Stomach (tissue), 9 donors: ENCODE data around the gene DCDC2C. TPM values are rescaled to one million over a fixed set of nuclear protein-coding genes. Genes with fewer than 3 reads are reported as not detected.
A peak's percentile ranks its signal among the peaks of the same experiment; 100 is the strongest.

Experiments
- DNase-seq, 2 donors: peaks; one replicate each; pipeline versions ENCODE4 v3.0.0 to v3.0.0-alpha.2; 2013 to 2019
- H3K27ac ChIP-seq, 5 donors: fragments of 200-600 bp in 4 of 5; sonication (generic) in 4 of 5; one replicate each; pipeline ENCODE4 v1.5.1; 2013 to 2019; ENCODE audit warnings: mild to moderate bottlenecking in 1 of 5, moderate library complexity in 1 of 5
- H3K27me3 ChIP-seq, 3 donors: fragments of 200-600 bp; sonication (generic); one replicate each; pipeline ENCODE4 v1.5.1; 2017 to 2019; ENCODE audit warnings: mixed run types in 1 of 3
- H3K36me3 ChIP-seq, 4 donors: fragments of 200-600 bp; sonication (generic); 1 replicate in 3 of 4; 2 replicates in 1 of 4; pipeline ENCODE4 v1.5.1; 2016 to 2019
- H3K4me1 ChIP-seq, 4 donors: fragments of 200-600 bp; sonication (generic); one replicate each; pipeline ENCODE4 v1.5.1; 2016 to 2019
- H3K4me3 ChIP-seq, 4 donors: fragments of 200-600 bp; sonication (generic) in 3 of 4; one replicate each; pipeline ENCODE4 v1.5.1; 2016 to 2019; ENCODE audit warnings: mild to moderate bottlenecking in 1 of 4
- H3K9me3 ChIP-seq, 4 donors: fragments of 200-600 bp; sonication (generic); one replicate each; pipeline ENCODE4 v1.5.1; 2016 to 2019
- CTCF ChIP-seq, 7 experiments: fragments of 450-650 bp in 4 of 7; fragments of 200-600 bp in 3 of 7; sonication (generic) in 3 of 7; IDR thresholded peaks; one replicate each; pipeline ENCODE4 v1.5.1; 2016 to 2019; ENCODE audit warnings: antibody characterized with exemption in 7 of 7, control low read depth in 2 of 7, mild to moderate bottlenecking in 1 of 7
- EP300 ChIP-seq: sonication (generic); formaldehyde crosslinking; IDR thresholded peaks from one replicate; pipeline ENCODE4 v1.6.1; 2017; ENCODE audit warnings: antibody characterized with exemption
- POLR2A ChIP-seq, 4 donors: fragments of 450-650 bp; IDR thresholded peaks; one replicate each; pipeline ENCODE4 v1.6.1; 2016; ENCODE audit warnings: antibody characterized with exemption in 4 of 4, control low read depth in 2 of 4, mild to moderate bottlenecking in 1 of 4, moderate library complexity in 1 of 4
- POLR2AphosphoS5 ChIP-seq, 3 donors: sonication (generic); formaldehyde crosslinking; IDR thresholded peaks; one replicate each; pipeline ENCODE4 v1.6.1; 2016; ENCODE audit warnings: antibody characterized with exemption in 3 of 3
- WGBS, 5 donors: extraction: QIAGEN DNeasy Blood & Tissue Kit in 3 of 5; methylation state at CpG; one replicate each; pipeline versions ENCODE4 v1.1.5 to v1.1.7; 2013 to 2018; 5-methylcytosine and 5-hydroxymethylcytosine counted together
- intact Hi-C: fragments of 100-400 bp; cut with DNase I; formaldehyde crosslinking; loops from one replicate; pipeline ENCODE4 v1.15.1; 2023; ENCODE audit warnings: low total_unique reads
- polyA plus RNA-seq, 3 donors: library from polyadenylated mRNA; stranded (reverse); fragments of 200-250 nt; gene quantifications; one replicate each; pipeline ENCODE4 v1.2.3, GENCODE V29; 2013
- total RNA-seq, 5 donors: library from RNA; depleted of rRNA; stranded (reverse); fragments of >200 nt; gene quantifications; one replicate each; pipeline versions ENCODE4 v1.1.0 to v1.2.3, GENCODE V29; 2014 to 2016
- donor health status: healthy with polysubstance abuse.
- donor health status: Bipolar disorder and iron deficiency.
- donor health status: healthy.

Gene DCDC2C
- total and polyA plus RNA-seq, 8 donors: not detected

GRCh38 chr2:3849213-3849612 is 145.8 kb downstream of the DCDC2C start:
- H3K36me3 ChIP-seq: no peaks in the 10 kb centered on the region
- H3K4me3 ChIP-seq: no peak overlapping the region
- intact Hi-C loops: no loop called here
- DNase-seq: no peak
- 79 to 87% (median 85%) methylated on average over 7 of the region's 7 CpGs for WGBS, 5 donors
- no peaks in the 10 kb centered on the region for H3K4me1 ChIP-seq
- H3K27ac ChIP-seq: no peak overlapping the region
- peaks cover 4 to 19% (median 10%) of the 10 kb centered on the region in 4 donors for H3K9me3 ChIP-seq
- TF ChIP-seq EP300 (no peak), POLR2A (IDR thresholded peaks at IDR 0.05) (no peak), POLR2AphosphoS5 (IDR thresholded peaks at IDR 0.05) (no peak), CTCF (IDR thresholded peaks at IDR 0.05) (no peak)
- no peaks in the 10 kb centered on the region for H3K27me3 ChIP-seq

- H3K9me3 ChIP-seq: peaks cover 4 to 19% (median 12%) of the 10 kb centered on the region in 4 donors
- TF ChIP-seq EP300 (no peak), CTCF (IDR thresholded peaks at IDR 0.05) (no peak), POLR2A (IDR thresholded peaks at IDR 0.05) (no peak), POLR2AphosphoS5 (IDR thresholded peaks at IDR 0.05) (no peak)
- no peak overlapping the region for H3K4me3 ChIP-seq
- no peaks in the 10 kb centered on the region for H3K4me1 ChIP-seq
- DNase-seq: no peak
- 47 to 76% (median 51%) methylated on average over 4 of the region's 4 CpGs for WGBS, 5 donors
- intact Hi-C loops: no loop called here
- no peaks in the 10 kb centered on the region for H3K36me3 ChIP-seq
- no peak overlapping the region for H3K27ac ChIP-seq
- H3K27me3 ChIP-seq: no peaks in the 10 kb centered on the region
These were observed 154.2 kb downstream of the DCDC2C start for GRCh38 chr2:3857576-3857975.

DNA sequence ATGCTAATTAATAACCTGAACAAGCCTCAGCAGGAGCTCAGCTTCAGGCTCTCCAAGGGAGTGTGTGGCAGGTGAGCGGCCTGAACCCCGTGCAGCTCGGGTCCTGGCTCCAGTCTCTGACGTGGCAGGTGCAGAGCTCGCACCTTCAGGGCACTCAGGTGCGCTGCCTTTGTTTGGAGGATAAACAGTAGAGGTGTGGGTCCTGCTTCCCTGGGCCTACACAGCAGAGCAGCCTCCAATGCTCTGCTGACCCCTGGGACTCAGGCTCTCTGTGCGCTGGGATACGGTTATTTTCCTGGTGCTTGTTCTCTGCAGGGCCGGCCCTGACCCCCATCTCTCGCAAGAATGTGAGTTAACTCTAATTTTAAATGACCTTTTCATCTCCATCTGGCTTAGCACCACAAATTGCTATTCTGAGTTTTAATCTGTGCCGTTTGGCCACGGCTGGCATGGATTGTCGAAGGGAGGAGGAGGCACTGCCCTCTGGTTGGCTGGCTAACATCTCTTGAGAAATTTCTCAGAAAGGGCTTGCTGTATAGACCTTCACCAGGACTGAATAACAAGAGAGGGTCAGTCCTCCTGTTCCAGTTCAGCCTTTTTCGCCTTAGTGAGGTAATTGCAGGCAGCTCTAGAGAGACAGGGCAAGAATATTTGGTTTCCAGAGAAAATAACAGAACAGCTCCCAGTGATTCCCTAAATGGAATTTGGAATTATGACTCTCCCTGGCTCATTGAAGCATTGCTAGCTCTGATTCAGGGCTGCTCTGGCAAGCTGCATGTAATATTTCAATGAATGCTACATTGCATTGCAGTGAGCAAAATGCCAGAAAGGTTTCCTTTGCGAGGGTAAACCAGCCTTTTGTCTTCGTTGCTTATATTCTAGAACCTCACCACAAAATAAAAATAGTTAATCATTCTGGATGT is 161.8 kb downstream of the DCDC2C start:
- intact Hi-C loops: no loop called here
- 47 to 68% (median 62%) methylated on average over 16 of the region's 16 CpGs for WGBS, 5 donors
- H3K36me3 ChIP-seq: no peaks in the 10 kb centered on the region
- no peaks in the 10 kb centered on the region for H3K9me3 ChIP-seq
- H3K27me3 ChIP-seq: no peaks in the 10 kb centered on the region
- no peak for TF ChIP-seq POLR2A (IDR thresholded peaks at IDR 0.05)
- no peak for TF ChIP-seq CTCF (IDR thresholded peaks at IDR 0.05)
- no peak for TF ChIP-seq EP300
- no peak for TF ChIP-seq POLR2AphosphoS5 (IDR thresholded peaks at IDR 0.05)
- peaks cover 0 to 16% (median 7%) of the 10 kb centered on the region in 4 donors for H3K4me1 ChIP-seq
- DNase-seq: peak in 1 of 2 donors; percentile 30
- H3K27ac ChIP-seq: no peak overlapping the region
- no peak overlapping the region for H3K4me3 ChIP-seq

GRCh38 chr2:3867469-3867868 is 164.1 kb downstream of the DCDC2C start:
- no peak for DNase-seq
- WGBS, 5 donors: 75 to 86% (median 77%) methylated on average over 5 of the region's 5 CpGs
- intact Hi-C loops: no loop called here
- Histone ChIP-seq H3K27ac (no peak overlapping the region), H3K4me1 (peaks cover 0 to 16% (median 7%) of the 10 kb centered on the region in 4 donors), H3K9me3 (no peaks in the 10 kb centered on the region), H3K27me3 (no peaks in the 10 kb centered on the region), H3K36me3 (no peaks in the 10 kb centered on the region), H3K4me3 (no peak overlapping the region)
- no peak for TF ChIP-seq CTCF (IDR thresholded peaks at IDR 0.05)
- no peak for TF ChIP-seq POLR2AphosphoS5 (IDR thresholded peaks at IDR 0.05)
- no peak for TF ChIP-seq EP300
- TF ChIP-seq POLR2A (IDR thresholded peaks at IDR 0.05): no peak
